Measurements from ENCODE around the gene LFNG.

Gene LFNG

GRCh38 chr7:2576742-2577491 is 57.3 kb downstream of the LFNG start:
- DNase-seq: no peak

All from DMS79 (cell line).